T-helper 22 cell (primary cell): ENCODE measurements around the gene TC2N.
A peak's percentile ranks its signal among the peaks of the same experiment; 100 is the strongest.
"Not testable (repeated sequence)": the region's sequence is repeated elsewhere in the genome, so short reads cannot be mapped to it uniquely, and the experiment has no call there.

Experiments
- DNase-seq: peaks from one replicate; pipeline ENCODE4 v3.0.0-alpha.2; 2020; ENCODE audit warnings: low read depth

Gene TC2N

DNA sequence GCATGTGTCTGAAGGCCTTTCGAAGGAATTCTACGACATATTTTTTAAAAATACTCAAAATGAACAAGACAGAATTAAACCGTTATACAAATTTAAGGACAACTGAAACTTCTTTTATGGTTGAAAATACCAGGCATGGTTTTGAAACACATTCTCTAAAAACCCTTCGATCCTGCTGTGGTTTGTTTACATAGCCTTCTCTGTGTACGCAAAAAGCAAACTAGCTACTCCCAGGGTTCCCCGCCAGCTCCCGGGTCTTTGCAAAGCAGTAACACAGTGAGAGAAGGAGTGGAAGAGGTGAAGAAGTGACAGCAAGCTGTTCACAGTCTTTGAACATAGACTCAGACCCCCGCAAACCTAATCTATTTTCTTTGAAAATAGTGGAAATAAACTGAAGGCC, 2.2 kb upstream of the TC2N start:
- DNase-seq = no peak

DNA sequence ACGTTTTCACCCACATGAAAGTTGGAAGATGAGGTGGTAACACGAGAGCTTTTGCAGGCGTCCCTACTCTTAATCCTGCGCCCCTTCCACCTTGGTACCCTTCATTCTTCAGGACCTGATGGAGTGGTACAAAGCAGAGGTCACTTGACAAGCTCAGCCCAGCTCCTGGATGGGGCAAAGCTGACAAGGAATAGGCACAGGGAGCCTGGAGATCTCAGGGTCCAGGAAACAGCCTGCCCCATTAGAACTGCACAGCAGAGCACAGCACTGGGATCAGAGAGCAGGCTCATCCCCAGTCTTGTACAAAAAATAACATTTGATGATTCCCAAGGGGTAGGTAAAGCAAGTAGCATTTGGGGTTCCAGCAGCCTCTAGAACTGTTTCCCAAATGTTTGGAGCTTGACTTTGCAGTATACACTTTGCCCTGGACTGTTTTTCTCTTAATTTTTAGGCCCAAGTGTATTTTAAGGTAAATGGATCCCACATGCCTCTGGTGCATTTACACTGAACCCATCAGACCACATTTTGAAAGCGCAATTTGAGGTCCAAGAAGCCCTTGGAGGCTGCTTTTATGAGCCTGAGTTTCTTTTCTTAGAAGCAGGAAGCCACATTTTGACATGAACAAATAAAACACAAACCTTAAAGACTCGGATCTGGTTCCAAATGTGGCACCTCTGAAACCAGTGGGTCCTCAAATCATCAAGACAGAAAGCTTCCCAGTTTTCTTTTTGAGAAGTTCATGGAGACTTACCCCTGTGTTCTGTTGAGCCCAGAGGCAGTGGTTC, 633 bp downstream of the TC2N start:
- no peak for DNase-seq

DNA sequence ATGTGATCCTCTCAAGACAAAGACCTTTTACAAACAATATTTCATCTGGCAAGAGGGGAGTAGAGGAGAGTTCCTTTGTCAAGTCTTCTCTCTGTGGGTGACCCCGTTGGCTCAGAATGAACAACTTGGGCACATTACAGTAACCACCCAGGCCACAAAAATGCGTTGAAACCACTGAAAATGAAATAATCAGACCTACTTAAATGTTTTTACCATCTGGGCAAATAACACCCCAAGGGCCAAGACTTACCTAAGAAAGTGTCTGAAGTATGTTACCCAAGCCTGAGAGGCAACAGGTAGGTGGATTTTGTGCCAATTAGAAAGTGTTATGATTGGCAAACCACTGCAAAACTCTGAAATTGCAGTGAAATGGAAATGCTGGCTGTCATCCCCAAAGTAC, 1.3 kb downstream of the TC2N start:
- no peak for DNase-seq

DNA sequence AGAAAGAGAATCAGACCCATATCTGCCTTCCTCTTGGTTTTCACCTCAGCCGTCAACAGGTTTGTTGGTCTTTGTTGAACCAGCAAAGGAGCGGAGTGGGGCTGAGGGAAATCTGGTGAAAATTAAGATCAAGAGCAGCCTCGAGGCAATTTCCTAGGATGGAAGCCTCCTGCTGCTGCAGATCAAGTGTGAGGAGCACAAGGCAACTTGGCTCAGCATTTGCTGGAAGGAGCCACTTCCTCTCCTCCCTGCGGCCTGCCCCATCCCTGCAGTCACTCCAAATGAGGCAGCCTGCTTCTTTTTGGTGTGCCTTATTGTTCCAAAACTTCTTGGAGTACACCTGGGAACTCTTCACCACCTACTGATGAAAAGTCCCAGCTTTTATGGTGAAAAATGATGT, 4.9 kb downstream of the TC2N start:
- DNase-seq = no peak

DNA sequence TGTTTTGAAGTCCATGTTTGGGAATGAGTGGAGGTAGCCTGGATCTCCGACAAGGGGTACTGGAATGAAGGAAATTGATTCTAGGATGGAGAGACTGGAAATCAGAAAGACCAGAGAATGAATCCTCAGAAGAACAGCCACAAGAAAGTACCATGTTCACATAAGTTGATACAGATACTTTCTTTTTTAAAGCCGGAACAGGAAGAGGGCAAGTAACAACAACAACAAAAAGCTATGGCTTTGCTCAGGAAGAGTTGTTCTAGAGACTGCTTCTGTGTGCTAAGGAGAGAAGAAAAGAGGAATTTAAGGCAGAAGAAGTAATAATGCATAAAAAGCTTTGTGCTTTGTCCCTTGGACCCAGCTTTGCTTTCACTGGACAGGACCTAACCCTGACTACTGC, 6.2 kb downstream of the TC2N start:
- no peak for DNase-seq

DNA sequence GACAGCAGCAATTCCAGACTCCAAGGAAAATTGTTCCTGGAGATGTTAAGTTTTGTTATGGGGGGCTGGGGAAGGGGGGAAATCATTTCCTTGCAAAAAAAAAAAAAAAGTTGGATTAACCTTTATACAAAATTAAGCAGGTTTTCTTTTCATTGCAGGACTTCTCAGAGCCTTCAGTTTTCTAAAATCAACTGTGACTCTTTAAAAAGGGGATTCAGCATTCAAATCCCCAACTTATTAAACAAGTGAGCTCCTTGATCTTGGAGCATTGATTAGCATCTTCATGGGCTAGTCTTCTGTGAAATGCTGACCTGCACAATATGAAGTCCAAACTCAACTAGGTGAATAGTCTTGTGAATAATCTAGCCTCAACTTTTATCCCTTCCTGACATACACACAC, 7.1 kb downstream of the TC2N start:
- DNase-seq = no peak

DNA sequence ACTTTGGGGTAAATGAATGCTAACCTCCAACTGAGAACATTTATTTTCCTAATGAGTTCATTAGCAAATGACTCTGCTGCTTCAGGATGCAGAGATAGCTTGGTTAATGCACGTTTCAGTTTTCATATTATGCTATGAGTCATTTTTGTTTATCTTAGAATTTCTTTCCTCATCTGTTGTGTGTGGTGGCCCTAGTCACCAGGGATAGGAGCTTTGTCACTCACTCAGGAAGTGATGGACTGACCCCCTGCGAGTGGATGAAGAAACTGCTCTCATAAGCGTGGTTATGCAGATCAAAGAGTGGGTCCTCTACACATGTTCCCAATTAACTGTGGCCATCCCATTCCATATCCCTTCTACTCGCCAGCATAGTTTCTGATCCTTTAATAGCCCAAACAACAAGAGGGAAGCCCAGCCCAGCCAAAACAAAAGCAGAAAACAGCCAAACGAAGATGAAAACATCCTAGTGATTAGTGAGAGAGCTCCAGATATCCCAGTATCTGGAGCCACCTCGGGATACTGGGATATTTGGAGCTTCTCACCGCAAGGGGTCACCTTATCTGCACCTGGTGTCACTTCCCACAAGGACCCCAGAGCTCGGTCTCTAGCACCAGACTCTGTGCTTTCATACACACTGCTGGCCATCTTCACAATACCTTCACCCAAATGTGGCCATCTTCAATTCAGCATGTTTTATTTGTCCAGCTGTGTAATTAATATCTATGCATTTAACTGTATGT, 8.6 kb downstream of the TC2N start:
- no peak for DNase-seq

DNA sequence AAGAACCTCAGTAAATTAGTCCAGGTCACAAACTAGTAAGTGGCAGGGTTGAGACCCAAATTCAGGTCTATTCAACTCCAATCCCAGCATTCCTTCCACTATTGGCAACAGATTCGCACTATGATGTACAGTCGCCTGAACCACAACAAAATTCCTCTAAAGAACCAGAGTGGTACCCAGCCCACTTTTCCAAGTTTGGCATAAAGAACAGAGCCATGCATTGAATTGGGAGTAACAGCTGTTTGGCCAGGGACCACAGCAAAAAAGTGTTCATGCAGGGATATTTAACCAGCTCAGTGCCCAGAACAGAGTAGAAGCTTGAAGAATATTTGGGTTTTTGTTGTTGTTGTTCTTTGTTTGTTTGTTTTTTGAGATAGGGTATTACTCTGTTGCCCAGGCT, 9.7 kb downstream of the TC2N start:
- DNase-seq = no peak

DNA sequence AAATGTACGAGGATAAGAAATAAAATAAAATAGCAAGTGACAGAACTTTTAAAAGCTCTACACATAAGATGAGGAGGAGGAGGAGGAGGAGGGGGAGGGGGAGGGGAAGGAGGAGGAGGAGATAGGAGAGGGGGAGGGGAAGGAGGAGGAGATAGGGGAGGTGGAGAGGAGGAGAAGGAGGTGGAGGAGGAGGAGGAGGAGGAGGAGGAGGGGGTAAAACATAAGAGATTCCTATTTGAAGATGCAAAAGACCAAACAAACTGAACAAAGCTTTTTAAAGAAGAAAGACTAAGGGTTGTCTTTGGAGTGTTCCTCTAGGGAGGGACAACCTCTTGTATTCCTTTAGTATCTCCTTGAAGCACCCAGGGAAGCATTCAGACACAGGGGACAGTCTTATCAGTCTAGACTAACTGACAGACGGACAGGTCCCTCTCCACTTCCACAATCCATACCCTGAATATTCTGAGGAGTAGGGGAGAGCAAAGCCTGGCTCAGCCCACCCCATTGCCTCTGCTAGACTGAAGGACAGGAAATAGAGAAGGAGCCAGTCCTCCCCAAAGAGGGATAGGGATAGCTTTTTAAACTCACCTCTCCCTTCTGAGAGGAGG, 12.9 kb downstream of the TC2N start:
- DNase-seq = no peak

DNA sequence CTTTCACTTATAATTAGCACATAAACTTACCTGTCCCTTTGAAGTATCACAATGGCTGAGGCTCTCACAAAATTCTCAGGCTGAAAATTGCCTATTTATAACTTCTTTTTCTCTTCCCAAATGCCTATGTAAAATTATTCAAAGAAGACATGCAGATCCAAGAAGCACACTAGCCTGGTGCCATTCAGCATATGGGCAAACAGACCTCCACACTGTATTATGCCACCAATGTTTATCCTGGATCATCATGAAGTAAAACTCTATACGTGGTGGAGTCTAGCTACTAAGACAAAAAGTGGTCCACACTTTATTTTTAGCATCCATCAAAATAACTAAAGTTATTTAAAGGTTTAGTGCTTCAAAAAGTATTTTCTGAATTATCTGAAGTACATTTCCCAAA, 15.8 kb downstream of the TC2N start:
- no peak for DNase-seq

DNA sequence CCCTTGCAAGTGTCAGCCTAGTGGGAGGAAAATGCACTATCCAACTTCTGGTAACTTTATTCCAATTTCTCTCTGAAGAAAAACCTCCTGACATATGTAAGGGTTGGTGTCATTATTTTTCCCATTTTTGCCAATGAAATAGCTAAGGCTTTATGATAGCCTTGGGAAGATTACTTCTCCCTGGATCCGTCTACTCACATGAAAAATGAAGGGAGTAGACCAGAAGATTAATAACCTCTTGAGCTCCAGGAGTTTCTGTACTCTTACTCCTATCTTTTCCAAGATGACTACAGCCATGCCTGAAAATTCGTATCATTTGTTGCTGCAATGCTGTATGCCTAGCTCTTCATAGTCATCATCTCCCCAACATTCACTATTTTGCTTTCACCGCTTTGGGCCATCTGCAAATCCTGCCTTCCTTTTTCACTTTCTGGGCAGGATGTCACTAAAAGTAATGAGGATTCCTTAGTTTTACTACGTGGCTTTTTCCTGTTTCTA, 18.8 kb downstream of the TC2N start:
- no peak for DNase-seq

DNA sequence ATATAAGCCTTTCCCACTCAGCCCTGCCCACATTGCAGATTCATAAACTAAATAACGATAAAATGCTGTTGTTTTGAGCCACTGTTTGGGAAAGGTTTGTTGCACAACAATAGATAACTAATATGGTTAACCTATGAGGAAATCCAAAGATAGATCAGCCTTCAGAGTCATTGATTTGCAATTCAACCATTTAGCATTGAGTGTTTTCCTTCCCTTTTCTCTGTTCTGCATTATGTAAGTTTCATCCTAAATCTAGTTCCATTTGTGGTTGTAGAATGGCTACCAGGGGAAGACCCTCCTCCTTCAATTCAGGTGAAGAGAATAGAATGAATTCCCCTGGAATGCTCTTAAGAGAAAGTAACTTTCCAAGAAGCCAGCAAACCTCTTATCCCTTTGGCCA, 19.6 kb downstream of the TC2N start:
- no peak for DNase-seq

DNA sequence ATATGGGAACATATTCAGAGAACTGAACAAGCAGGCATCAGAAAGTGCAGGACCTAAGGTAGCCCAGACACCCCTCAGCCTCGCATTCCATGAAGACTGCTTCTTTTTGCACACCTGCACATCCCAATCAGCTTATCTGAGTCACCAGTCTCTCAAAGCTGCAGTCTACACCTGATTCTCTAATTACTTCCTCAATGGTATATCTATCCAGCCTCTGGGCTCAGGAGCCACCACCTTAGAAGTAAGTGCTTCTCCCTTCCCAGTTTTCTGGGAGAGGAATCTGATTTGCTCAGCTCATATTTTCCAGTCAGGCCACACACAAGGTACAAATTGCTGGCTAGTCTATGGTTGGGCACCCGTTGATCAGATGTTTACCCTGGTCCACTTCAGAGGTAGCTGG, 21.7 kb downstream of the TC2N start:
- no peak for DNase-seq

DNA sequence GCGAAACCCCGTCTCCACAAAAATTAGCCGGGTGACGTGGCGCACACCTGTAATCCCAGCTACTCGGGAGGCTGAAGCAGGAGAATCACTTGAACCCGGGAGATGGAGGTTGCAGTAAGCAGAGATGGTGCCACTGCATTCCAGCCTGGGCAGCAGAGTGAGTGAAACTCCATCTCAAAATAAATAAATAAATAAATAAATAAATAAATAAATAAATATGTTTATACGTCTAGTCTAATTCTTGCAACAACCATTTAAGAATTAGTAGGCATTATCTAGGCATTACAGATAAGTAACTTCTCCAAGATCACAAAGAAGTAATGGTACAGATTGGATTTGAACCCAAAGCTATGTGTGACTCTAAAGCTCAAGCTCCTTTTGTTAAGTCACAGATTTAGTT, 22.3 kb downstream of the TC2N start:
- not testable (repeated sequence) for DNase-seq

DNA sequence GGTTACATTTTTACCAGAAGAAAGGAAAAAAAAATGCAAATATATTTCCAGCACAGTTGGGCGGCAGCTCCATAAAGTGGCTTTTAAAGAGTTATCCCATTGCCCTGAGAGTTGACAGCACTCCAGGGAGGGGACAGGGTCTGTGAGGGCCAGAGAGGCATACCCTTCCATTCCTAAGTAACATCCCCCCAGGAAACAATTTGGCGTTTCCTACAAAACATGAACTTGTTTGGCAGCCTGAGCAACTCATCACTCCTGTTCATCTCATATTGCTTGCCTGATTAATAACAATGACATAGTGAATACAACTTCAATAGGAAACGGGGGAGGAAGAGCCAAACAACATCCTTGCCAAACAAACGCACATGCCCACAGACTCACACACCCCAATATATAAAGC, 23.3 kb downstream of the TC2N start:
- DNase-seq = no peak

DNA sequence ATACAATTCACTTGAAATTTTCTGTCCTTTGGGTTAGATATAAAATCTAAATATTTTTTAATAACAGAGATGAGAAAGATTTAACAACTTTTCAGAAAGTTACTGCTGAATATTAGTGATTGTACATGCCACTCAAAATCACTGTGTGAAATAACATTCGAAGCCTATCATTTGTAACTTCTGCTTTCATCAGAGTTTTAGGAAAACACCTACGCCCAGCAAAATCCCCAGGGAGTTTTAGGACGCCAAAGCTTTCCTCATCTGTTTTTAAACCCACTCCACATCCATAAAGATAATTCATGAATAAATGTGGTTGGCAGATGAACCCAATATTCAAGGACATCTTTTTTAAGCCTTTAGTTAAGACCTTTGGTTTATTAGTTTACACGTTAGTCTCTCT, 23.9 kb downstream of the TC2N start:
- no peak for DNase-seq

DNA sequence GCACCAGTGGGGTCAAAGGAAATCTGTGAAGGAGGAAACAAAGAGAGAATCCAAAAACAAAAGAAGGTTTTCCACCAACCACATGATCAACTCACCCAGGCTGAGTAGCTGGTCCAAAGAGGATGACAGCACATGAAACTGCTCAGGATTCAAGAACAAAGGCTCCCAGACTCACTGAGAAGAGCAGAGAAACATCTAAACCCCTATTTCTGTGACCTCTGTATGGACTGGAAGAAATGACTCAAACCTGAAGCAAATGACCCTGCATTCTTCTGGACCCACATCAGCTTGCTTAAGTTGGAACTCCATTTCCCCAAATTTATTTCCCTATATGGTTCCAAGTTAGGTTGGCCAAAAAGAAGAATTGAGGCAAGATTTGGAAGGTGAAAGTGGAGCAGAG, 26.3 kb downstream of the TC2N start:
- no peak for DNase-seq

DNA sequence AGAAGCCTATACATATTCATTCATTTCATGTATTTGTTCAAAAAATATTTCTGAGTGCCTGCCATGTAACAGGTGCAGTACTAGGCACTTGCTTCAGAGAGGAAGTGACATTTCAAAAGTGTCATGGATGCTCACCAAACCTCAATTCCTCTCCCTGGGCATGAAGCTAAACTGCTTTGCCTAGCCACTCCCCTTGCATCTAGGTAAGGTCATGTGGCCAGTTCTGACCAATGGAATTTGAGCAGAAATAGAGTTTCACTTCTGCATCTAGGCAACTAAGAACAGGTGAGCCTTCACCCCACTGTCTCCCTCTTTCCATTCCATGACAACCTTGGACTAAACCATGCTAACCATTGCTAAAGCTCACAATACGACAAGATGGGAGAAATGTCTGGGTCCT, 27.6 kb downstream of the TC2N start:
- no peak for DNase-seq

DNA sequence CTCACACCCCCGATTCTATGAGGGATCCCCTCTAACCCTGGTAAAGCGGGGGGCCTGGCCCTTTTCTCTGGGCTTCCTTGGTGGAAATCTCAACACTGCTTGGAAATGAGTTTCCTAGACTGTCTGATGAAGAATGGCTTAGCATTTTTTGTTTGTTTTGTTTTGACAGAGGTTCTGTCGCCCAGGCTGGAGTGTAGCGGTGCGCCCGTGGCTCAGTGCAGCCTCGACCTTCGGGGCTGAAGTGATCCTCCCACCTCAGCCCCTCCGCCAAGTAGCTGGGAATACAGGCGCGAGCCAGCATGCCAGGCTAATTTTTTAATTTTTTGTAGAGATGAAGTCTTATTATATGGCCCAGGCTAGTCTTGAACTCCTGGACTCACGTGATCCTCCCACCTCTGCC, 30.3 kb downstream of the TC2N start:
- DNase-seq = no peak

DNA sequence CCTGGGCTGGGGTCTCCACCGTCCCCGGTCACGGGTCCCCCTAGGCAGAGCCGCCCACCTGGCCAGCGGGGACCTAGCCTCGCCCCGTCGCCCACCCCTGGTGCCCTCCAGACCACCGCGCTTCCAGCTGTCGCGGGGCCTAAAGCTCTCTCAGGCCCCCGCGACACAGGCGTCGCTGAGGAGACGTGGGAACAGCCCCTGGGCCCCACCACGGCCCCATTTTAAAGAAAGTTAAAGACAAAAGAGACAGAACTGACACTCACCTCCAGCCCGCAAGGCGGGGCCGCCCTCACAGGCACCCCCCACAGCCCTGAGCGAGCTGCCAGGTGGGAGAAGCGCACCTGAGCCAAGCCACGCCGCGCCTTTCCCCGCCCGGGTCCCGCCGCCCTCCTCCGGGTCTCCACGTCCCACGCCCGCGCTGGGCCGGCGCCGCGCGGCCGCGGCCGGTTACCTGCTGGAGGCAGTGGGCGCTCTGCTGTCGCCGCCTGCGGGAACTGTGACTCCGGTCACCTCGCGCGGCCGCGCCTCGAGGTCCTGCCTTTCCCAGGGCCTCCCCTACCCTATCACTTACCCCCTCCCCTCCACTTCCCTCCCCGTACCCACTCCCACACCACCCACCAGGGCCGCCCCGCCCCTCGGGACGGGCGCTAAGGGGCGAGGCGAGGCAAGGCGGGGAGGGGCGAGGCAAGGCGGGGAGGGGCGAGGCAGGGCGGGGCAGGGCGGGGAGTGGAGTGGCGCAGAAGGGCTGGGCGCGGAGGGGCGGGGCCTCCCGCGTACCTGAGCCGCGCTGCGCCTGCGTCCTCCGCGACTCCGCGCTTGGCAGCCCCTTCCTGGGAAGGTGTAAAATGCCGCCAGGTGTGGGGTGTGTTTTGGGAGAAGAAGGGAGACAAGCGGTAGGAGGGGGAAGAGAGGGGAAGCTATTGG, 31.2 kb downstream of the TC2N start:
- peak; percentile 87 for DNase-seq

DNA sequence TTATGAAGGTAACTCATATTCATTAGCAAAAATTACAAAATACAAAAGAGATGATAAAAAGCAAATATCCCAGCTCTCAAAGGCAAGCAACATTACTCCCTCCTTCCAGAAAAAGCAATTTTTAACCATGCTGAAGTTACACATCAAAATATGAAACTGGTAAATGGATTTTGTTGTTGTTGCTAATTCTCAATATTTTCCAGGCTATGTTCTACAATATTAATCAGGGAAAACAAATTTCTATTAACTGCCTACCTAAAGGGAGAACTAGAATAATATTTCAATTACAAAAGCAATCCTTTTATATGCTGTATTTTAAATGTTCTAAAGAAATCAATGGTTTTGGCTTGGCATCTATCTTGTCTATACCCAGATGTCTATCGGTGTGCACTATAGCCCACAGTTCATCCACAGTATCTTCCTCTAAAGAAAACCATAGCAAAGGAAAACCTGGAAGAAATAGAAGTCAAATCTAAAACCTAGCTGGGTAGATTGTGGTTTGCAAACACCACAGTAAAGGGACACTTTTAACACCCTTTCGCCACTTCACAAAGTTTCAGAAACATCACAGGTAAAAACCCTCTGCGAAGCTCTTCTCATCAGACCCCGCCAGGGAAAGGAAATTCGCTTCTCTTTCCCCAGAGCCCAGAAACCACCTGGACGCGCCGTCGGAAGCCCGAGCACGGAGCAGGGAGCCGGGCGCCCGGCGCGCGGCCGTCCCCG, 32.0 kb downstream of the TC2N start:
- DNase-seq = peak; percentile 6
